Measurements from ENCODE around the gene JAZF1.

The JAZF1 gene

GRCh38 chr7:27933671-27934565 is 246.7 kb downstream of the JAZF1 start:
- TF ChIP-seq CTCF (IDR thresholded peaks at IDR 0.05; ENCODE audit: extremely low read depth, insufficient read depth, missing control alignments) = peak; percentile 41
- no peak for DNase-seq (ENCODE audit: low spot score)
- in situ Hi-C loops (cut with MboI; ENCODE audit: low pct_unique_long_range_greater_than_20kb, low sequenced_read_pairs, unreplicated experiment) = no loop called here

DNA sequence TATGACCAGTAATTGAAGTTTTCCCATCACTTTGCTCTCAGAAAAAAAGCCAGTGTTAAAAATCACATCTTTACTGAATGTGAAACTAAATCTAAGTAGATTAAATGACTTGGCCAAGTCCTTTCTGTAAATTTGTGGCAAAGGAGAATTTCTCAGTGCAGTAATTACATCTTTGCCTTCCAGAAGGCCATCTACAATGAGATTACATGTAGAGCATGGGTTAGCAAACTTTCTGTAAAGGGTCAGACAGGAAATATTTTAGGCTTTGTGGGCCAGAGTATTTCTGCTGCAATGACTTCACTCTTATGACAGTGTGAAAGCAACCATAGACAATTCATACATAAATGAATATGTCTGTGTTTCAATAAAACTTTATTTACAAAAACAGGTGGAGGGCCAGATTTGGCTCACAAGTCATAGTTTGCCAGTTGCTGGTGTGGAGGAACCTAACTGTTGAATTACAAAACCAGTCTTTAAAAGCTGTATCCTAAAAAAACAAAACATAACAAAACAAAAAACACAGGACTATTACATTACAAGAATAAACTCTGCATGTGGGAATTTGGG is 249.6 kb downstream of the JAZF1 start:
- no peak for TF ChIP-seq CTCF (IDR thresholded peaks at IDR 0.05; ENCODE audit: extremely low read depth, insufficient read depth, missing control alignments)
- in situ Hi-C loops (cut with MboI; ENCODE audit: low pct_unique_long_range_greater_than_20kb, low sequenced_read_pairs, unreplicated experiment) = no loop called here
- no peak for DNase-seq (ENCODE audit: low spot score)

DNA sequence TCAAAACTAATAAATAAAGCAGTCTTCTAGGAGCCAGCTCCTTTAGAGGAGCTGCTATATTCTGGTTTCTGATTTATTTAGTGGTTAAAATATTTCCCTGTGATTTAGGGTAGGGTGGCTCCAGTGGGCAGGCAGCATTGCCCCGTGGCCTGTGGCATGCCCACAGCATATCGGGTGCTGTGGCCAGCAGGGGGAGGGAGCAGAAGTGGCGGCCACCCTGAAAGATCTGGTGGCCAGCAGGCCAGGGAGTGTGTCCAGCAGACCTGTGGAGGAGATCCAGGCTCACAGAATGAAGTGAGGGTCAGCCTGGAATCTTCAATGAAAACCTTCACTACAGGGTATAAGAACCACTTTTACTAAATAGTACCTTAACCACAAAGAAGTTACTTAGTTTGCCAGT is 251.5 kb downstream of the JAZF1 start:
- no peak for DNase-seq (ENCODE audit: low spot score)
- TF ChIP-seq CTCF (IDR thresholded peaks at IDR 0.05; ENCODE audit: extremely low read depth, insufficient read depth, missing control alignments) = no peak
- in situ Hi-C loops (cut with MboI; ENCODE audit: low pct_unique_long_range_greater_than_20kb, low sequenced_read_pairs, unreplicated experiment) = loop anchor here (10.0 kb wide), 1 partner anchor 724 kb away; the partner anchor contains the start of gene HOXA13

DNA sequence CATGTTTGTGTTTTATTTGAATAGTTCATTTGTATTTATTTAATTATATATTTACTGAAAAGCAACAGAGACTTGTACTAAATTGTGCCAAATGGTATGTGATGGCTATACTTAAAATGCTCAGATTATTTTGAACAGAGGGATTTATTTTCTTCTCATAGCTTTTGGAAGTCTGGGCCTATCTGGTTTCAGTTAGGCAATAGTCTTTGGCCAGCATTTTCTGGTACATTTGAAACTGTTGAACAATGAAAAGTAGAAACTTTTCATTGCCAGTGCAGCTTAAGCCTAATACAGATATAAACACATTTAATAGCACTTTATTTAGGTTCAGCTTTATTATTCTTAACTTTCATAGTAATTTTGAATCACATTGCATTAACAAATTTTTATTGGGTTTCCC is 252.6 kb downstream of the JAZF1 start:
- TF ChIP-seq CTCF (IDR thresholded peaks at IDR 0.05; ENCODE audit: extremely low read depth, insufficient read depth, missing control alignments) = no peak
- DNase-seq (ENCODE audit: low spot score) = no peak
- in situ Hi-C loops (cut with MboI; ENCODE audit: low pct_unique_long_range_greater_than_20kb, low sequenced_read_pairs, unreplicated experiment) = loop anchor here (10.0 kb wide), 1 partner anchor 723 kb away; the partner anchor contains the start of gene HOXA13

- in situ Hi-C loops (cut with MboI; ENCODE audit: low pct_unique_long_range_greater_than_20kb, low sequenced_read_pairs, unreplicated experiment) = loop anchor here (10.0 kb wide), 1 partner anchor 721 kb away; the partner anchor contains the start of gene HOXA13
- TF ChIP-seq CTCF (IDR thresholded peaks at IDR 0.05; ENCODE audit: extremely low read depth, insufficient read depth, missing control alignments) = no peak
- peak; percentile 30 for DNase-seq (ENCODE audit: low spot score)
Observed at GRCh38 chr7:27925573-27926201, 254.9 kb downstream of the JAZF1 start.

- no peak for DNase-seq (ENCODE audit: low spot score)
- in situ Hi-C loops (cut with MboI; ENCODE audit: low pct_unique_long_range_greater_than_20kb, low sequenced_read_pairs, unreplicated experiment) = loop anchor here (10.0 kb wide), 1 partner anchor 719 kb away; the partner anchor contains the start of gene HOXA13
- no peak for TF ChIP-seq CTCF (IDR thresholded peaks at IDR 0.05; ENCODE audit: extremely low read depth, insufficient read depth, missing control alignments)
Observed at GRCh38 chr7:27923642-27923980, 257.0 kb downstream of the JAZF1 start.
